Epithelial cell of proximal tubule (primary cell): Measurements from ENCODE around the gene RAB40C. TPM values are rescaled to one million over a fixed set of nuclear protein-coding genes. Genes with fewer than 3 reads are reported as not detected.

Experiments used
- DNase-seq: peaks from one replicate; pipeline ENCODE4 v3.0.0-alpha.2; 2011; ENCODE audit warnings: low read depth
- H3K4me3 ChIP-seq: 2 replicates; pipeline ENCODE4 v1.5.1; 2011; ENCODE audit warnings: low read depth, mild to moderate bottlenecking, low read length
- total RNA-seq: library from RNA; depleted of rRNA; stranded (reverse); fragments of >200 nt; gene quantifications from 2 replicates; pipeline ENCODE4 v1.2.3, GENCODE V29; 2015
- TF ChIP-seq, protein P1 (sequence below): conservative IDR thresholded peaks from 2 replicates; pipeline ENCODE4 v1.5.1; 2012; ENCODE audit warnings: low read depth, mild to moderate bottlenecking, low read length

RAB40C gene
- total RNA-seq, 1 donor from 2014 or later: 9.9 TPM

DNA sequence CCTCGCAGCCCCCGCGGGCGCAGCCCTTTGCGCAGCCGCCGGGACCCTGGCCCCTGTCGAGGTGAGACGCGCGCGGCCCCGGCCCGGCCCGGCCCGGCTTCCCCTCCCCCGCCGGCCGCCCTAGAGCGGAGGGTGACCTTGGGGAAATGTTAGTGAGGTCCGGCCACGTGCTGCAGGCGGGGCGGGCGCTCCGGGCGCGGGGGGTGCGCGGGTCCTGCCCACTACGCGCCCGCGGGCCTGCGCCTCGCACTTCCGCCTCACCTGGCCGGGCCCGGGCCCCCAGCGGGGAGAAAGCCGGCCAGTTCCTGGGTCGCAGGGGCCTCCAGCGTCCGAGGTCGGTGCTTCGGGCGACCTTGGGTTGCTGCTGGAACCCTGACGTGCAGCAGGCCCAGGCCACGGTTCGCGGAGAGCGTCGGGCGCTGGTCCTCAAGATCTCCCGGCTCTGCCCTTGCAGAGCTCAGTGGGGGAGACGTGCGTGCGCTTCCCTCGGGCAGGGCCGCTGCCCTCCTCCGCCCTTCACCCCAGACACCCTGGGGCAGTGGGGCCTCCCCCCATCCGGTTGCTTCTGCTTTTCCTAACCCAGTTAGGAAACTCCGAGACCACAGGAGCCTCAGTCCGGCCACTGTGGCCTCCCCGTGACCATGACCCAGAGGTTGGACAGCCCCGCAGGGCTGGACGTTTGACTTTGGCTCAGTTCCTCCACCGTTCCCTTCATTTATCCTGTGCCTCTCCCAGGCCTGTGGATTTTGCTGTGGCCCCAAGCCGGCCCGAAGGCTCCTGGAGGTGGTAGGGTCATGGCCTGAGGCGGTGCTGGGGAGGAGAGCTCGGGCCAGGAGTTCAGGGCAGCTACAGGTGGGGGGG, 52.6 kb downstream of the RAB40C start:
- TF ChIP-seq, protein P1, sequence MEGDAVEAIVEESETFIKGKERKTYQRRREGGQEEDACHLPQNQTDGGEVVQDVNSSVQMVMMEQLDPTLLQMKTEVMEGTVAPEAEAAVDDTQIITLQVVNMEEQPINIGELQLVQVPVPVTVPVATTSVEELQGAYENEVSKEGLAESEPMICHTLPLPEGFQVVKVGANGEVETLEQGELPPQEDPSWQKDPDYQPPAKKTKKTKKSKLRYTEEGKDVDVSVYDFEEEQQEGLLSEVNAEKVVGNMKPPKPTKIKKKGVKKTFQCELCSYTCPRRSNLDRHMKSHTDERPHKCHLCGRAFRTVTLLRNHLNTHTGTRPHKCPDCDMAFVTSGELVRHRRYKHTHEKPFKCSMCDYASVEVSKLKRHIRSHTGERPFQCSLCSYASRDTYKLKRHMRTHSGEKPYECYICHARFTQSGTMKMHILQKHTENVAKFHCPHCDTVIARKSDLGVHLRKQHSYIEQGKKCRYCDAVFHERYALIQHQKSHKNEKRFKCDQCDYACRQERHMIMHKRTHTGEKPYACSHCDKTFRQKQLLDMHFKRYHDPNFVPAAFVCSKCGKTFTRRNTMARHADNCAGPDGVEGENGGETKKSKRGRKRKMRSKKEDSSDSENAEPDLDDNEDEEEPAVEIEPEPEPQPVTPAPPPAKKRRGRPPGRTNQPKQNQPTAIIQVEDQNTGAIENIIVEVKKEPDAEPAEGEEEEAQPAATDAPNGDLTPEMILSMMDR: no peak
- no peak for DNase-seq
- peak overlapping the region; percentile 81 for H3K4me3 ChIP-seq

GRCh38 chr16:643050-643368, 53.1 kb downstream of the RAB40C start:
- TF ChIP-seq, protein P1: no peak
- peak overlapping the region; percentile 81 for H3K4me3 ChIP-seq
- DNase-seq: no peak

DNA sequence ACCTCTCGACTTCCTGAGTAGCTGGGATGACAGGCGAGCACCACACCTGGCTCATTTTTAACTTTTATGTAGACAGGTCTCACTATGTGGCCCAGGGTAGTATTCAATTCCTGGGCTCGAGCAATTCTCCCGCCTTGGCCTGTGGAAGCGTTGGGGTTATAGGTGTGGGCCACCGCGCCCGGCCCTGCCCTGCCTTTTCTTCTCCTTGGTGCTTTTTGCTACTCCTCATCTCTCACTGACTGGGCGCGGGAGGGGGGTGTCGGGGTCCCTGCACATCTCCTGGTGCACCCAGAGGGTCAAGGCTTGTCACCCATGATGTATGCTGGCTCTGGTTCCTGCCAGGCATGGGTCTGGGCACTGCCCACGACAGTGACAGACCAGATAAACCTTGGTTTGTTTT, 54.7 kb downstream of the RAB40C start:
- DNase-seq: no peak
- TF ChIP-seq, protein P1: no peak
- no peak overlapping the region for H3K4me3 ChIP-seq

DNA sequence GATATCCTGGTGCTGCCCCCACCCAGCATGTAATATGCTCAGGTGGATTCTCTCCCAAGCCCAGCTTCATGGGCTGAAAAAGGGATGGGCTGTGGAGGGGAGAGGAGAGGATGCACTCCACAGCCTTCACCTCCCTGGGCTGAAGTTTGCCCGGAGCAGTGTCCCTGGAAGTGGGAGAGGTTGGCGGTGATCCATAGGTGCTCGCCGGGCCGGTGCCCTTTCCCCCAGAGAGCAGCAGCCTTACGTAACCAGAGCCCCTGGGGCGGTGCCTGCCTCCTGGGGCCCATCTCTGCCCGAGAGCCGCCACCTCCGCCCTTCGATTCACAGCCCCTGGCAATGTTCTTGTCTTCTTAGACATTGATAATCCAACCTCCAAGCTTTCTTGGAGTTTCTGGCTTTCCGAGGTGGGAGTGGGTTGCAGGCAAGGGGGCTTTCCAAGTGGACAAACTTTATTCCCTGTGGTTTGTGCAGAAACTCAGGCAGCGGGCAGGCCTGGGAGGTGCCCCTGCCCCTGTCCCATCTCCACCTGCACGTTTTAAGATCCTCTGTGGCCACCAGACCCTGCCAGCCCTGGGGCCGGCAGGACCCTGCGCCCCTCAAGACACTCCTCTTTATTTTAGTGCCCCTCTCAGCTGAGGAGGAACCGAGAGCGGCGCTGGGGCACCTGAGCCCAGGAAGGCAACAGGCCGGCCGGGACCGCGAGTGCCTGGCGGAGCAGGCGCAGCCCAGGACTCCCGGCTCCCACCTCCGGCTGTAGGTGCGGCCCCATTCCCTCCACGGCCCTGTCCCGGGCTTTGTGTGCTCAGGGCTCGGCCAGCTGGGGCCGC, 56.2 kb downstream of the RAB40C start:
- DNase-seq: no peak
- no peak overlapping the region for H3K4me3 ChIP-seq
- TF ChIP-seq, protein P1: no peak

GRCh38 chr16:646679-647172, 56.9 kb downstream of the RAB40C start:
- TF ChIP-seq, protein P1: no peak
- DNase-seq: no peak
- H3K4me3 ChIP-seq: no peak overlapping the region

- TF ChIP-seq, protein P1: no peak
- peak overlapping the region; percentile 70 for H3K4me3 ChIP-seq
- no peak for DNase-seq
These were observed 57.5 kb downstream of the RAB40C start for GRCh38 chr16:647173-647902.
